HG03064 (cell line): ENCODE measurements around the gene ADGB.

Experiments
- ATAC-seq: cut with Tn5 transposase; IDR thresholded peaks from one replicate; pipeline ENCODE4 v1.9.1; 2021; ENCODE audit warnings: low read depth; ENCODE audit not compliant: unreplicated experiment

Gene ADGB

GRCh38 chr6:146628350-146628749 lies 29.6 kb downstream of the ADGB start:
- no peak for ATAC-seq

- ATAC-seq = no peak
Observed at GRCh38 chr6:146634022-146634421, 35.2 kb downstream of the ADGB start.

- no peak for ATAC-seq
Observed at GRCh38 chr6:146635165-146635564, 36.4 kb downstream of the ADGB start.

- no peak for ATAC-seq
Observed at GRCh38 chr6:146636481-146636880, 37.7 kb downstream of the ADGB start.

GRCh38 chr6:146642921-146643320 lies 44.1 kb downstream of the ADGB start:
- no peak for ATAC-seq

GRCh38 chr6:146650799-146651481 lies 52.2 kb downstream of the ADGB start:
- ATAC-seq = no peak

GRCh38 chr6:146651482-146651863 lies 52.7 kb downstream of the ADGB start:
- ATAC-seq = no peak

- ATAC-seq = no peak
Observed at GRCh38 chr6:146657432-146657831, 58.7 kb downstream of the ADGB start.

- ATAC-seq = no peak
Observed at GRCh38 chr6:146664871-146665360, 66.1 kb downstream of the ADGB start.

GRCh38 chr6:146666909-146667308 lies 68.1 kb downstream of the ADGB start:
- ATAC-seq = no peak

GRCh38 chr6:146670161-146670560 lies 71.4 kb downstream of the ADGB start:
- no peak for ATAC-seq

- no peak for ATAC-seq
Observed at GRCh38 chr6:146673069-146673468, 74.3 kb downstream of the ADGB start.

- ATAC-seq = no peak
Observed at GRCh38 chr6:146679386-146679785, 80.6 kb downstream of the ADGB start.

- ATAC-seq = no peak
Observed at GRCh38 chr6:146682919-146683318, 84.1 kb downstream of the ADGB start.

GRCh38 chr6:146689806-146690205 lies 91.0 kb downstream of the ADGB start:
- ATAC-seq = no peak

- ATAC-seq = no peak
Observed at GRCh38 chr6:146693342-146693741, 94.6 kb downstream of the ADGB start.

GRCh38 chr6:146697921-146698320 lies 99.1 kb downstream of the ADGB start:
- no peak for ATAC-seq

GRCh38 chr6:146700078-146700686 lies 101.4 kb downstream of the ADGB start:
- peak; percentile 70 for ATAC-seq

- no peak for ATAC-seq
Observed at GRCh38 chr6:146701632-146702031, 102.9 kb downstream of the ADGB start.

GRCh38 chr6:146709036-146709622 lies 110.4 kb downstream of the ADGB start:
- ATAC-seq = no peak

GRCh38 chr6:146719387-146719786 lies 120.6 kb downstream of the ADGB start:
- ATAC-seq = no peak

- no peak for ATAC-seq
Observed at GRCh38 chr6:146739696-146740095, 140.9 kb downstream of the ADGB start.
